Stimulated activated CD4-positive, alpha-beta T cell treated with anti-CD3 and anti-CD28 coated beads, Interleukin-12 subunit alpha, Interleukin-12 subunit beta, amount 100 ng/mL, for 48 hours (primary cell): ENCODE data around the gene SERAC1.

ENCODE experiments used
- DNase-seq, 3 donors: peaks; one replicate each; pipeline ENCODE4 v3.0.0-alpha.2; 2020; ENCODE audit warnings: low read depth in 2 of 3, low spot score in 1 of 3

Gene SERAC1

GRCh38 chr6:158060455-158061360 is 107.4 kb downstream of the SERAC1 start:
- DNase-seq, result no peak
